ENCODE measurements around the gene CCDC102B.

DNA sequence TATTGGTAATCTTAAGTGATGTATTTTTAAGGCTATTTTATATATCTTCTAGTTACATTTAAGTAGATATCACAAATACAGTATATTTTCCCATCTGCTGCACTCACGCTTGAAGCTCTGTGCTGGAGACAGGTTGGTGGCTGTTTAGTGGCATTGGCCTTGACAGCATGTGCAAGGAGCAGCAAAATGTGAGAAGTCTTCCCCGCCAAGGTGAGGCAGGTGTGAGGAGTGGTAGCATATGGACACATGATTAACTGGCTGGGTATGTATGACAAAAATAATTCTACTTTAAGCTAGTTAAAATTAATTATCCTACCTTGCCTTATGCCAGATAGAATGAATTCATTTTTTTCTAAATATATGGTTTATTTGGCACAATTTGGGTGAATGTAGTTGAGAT lies 117.2 kb downstream of the CCDC102B start:
- TF ChIP-seq, protein P1, sequence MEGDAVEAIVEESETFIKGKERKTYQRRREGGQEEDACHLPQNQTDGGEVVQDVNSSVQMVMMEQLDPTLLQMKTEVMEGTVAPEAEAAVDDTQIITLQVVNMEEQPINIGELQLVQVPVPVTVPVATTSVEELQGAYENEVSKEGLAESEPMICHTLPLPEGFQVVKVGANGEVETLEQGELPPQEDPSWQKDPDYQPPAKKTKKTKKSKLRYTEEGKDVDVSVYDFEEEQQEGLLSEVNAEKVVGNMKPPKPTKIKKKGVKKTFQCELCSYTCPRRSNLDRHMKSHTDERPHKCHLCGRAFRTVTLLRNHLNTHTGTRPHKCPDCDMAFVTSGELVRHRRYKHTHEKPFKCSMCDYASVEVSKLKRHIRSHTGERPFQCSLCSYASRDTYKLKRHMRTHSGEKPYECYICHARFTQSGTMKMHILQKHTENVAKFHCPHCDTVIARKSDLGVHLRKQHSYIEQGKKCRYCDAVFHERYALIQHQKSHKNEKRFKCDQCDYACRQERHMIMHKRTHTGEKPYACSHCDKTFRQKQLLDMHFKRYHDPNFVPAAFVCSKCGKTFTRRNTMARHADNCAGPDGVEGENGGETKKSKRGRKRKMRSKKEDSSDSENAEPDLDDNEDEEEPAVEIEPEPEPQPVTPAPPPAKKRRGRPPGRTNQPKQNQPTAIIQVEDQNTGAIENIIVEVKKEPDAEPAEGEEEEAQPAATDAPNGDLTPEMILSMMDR (IDR thresholded peaks at IDR 0.05; ENCODE audit: control extremely low read depth in 1 of 3, insufficient read depth in 1 of 3, low read depth in 1 of 3, low read length in 3 of 3) = no peak
- TF ChIP-seq EZH2 (IDR thresholded peaks at IDR 0.05; ENCODE audit: low read depth, low read length, severe bottlenecking) = no peak
- no peak for TF ChIP-seq TAF1 (IDR thresholded peaks at IDR 0.05; ENCODE audit: low read depth, low read length)
- TF ChIP-seq SIN3A (conservative IDR thresholded peaks at IDR 0.05 in 1 of 2, IDR thresholded peaks at IDR 0.05 in 1 of 2; ENCODE audit: low read depth in 1 of 2, low read length in 2 of 2) = no peak
- TF ChIP-seq, protein P2, sequence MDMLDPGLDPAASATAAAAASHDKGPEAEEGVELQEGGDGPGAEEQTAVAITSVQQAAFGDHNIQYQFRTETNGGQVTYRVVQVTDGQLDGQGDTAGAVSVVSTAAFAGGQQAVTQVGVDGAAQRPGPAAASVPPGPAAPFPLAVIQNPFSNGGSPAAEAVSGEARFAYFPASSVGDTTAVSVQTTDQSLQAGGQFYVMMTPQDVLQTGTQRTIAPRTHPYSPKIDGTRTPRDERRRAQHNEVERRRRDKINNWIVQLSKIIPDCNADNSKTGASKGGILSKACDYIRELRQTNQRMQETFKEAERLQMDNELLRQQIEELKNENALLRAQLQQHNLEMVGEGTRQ (IDR thresholded peaks at IDR 0.05; ENCODE audit: low read length) = no peak
- no peak for TF ChIP-seq KDM5A (IDR thresholded peaks at IDR 0.05; ENCODE audit: low read length)
- no peak for TF ChIP-seq POLR2A (IDR thresholded peaks at IDR 0.05; ENCODE audit: control extremely low read depth in 1 of 2, low read depth in 2 of 2, low read length in 2 of 2)
